GM06990 (cell line): Measurements from ENCODE around the gene GTF2B.

Experiments used
- DNase-seq: peaks from one replicate; pipeline ENCODE4 v3.0.0-alpha.2; 2011; ENCODE audit not compliant: insufficient read length; ENCODE audit errors: extremely low read depth
- H3K27me3 ChIP-seq: replicated peaks from 2 replicates; pipeline ENCODE4 v1.6.0; 2011; ENCODE audit warnings: low read length; ENCODE audit not compliant: control insufficient read depth, insufficient read depth
- H3K36me3 ChIP-seq: 2 replicates; pipeline ENCODE4 v1.5.1; 2011; ENCODE audit warnings: low read length; ENCODE audit not compliant: control insufficient read depth, insufficient read depth
- H3K4me3 ChIP-seq: replicated peaks from 2 replicates; pipeline ENCODE4 v1.5.1; 2011; ENCODE audit warnings: low read depth, mild to moderate bottlenecking, control low read depth, low read length
- TF ChIP-seq, protein P1 (sequence below): IDR thresholded peaks from 2 replicates; pipeline ENCODE4 v1.5.1; 2011; ENCODE audit warnings: low read length, control low read depth, mild to moderate bottlenecking, inconsistent platforms; ENCODE audit not compliant: insufficient read depth, poor library complexity, severe bottlenecking

The GTF2B gene

DNA sequence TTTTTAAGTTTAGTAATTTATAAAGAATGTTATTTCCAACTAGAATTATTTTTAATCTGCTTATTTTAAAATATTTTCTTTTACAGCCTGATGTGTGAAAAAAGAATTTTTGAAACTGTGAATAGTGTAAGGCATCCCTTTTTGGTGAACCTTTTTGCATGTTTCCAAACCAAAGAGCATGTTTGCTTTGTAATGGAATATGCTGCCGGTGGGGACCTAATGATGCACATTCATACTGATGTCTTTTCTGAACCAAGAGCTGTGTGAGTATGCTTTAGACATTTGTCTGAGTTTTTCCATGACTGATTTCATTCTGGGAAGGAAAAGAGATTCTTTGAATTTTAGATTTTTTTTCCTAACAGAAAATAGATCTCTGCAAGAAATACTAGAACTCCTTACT is 77.9 kb downstream of the GTF2B start:
- H3K36me3 ChIP-seq: peaks cover 3% of the 10 kb centered on the region
- TF ChIP-seq, protein P1, sequence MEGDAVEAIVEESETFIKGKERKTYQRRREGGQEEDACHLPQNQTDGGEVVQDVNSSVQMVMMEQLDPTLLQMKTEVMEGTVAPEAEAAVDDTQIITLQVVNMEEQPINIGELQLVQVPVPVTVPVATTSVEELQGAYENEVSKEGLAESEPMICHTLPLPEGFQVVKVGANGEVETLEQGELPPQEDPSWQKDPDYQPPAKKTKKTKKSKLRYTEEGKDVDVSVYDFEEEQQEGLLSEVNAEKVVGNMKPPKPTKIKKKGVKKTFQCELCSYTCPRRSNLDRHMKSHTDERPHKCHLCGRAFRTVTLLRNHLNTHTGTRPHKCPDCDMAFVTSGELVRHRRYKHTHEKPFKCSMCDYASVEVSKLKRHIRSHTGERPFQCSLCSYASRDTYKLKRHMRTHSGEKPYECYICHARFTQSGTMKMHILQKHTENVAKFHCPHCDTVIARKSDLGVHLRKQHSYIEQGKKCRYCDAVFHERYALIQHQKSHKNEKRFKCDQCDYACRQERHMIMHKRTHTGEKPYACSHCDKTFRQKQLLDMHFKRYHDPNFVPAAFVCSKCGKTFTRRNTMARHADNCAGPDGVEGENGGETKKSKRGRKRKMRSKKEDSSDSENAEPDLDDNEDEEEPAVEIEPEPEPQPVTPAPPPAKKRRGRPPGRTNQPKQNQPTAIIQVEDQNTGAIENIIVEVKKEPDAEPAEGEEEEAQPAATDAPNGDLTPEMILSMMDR: no peak
- DNase-seq: no peak
- H3K4me3 ChIP-seq: no peak overlapping the region
- no peaks in the 10 kb centered on the region for H3K27me3 ChIP-seq

DNA sequence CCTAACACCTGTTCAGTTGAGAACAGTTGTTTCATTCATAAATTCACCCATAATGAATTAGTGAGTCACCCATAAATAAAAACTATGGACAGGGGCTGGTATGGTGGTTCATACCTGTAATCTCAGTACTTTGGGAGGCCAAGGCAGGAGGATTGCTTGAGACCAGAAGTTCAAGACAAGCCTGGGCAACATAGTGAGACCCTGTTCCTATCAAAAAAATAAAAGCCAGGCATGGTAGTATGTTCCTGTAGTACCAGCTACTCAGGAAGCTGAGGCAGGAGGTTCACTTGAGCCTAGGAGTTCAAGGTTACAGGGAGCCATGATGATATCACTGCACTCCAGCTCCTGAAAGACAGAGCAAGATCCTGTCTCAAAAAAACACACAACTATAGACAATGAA is 79.0 kb downstream of the GTF2B start:
- TF ChIP-seq, protein P1: no peak
- Histone ChIP-seq H3K27me3 (no peaks in the 10 kb centered on the region), H3K36me3 (peaks cover 3% of the 10 kb centered on the region), H3K4me3 (no peak overlapping the region)
- no peak for DNase-seq

DNA sequence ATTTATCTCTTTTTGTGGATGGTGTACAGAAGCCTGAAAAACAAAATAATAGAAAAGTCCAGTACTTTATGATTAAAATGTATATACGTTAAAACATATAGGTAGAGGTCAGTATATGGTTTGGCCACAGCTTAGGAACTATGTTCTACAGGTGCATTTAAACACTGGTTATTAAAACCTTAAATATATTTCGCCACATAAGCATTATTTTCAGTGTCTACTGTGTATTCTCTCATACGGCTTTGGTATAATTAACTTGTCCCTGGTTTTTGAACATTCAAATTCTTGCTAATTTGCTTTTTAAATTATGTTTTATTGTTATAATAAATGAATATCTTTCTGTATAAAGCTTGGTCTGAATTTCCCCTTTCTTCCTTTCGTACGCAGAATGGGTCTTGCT is 87.9 kb downstream of the GTF2B start:
- Histone ChIP-seq H3K4me3 (no peak overlapping the region), H3K36me3 (peaks cover 7% of the 10 kb centered on the region), H3K27me3 (no peaks in the 10 kb centered on the region)
- TF ChIP-seq, protein P1: no peak
- DNase-seq: no peak

DNA sequence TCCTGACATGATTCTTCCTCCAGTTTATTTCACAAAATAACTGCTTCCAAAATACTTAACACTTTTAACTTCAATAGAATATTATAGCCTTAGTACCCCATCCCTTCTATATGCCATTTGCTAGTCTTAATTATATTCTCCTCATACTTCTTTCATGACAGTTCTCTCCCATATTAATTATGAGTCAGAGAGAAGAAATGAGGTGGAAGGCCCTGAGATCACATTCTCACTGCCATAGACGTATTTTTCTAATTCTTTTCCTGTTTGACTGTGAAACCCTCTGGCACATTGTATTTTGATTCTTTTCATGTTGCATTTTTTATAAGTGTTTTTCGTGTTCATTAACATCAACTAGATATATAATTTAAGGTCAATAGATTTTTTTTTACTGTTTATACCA is 88.4 kb downstream of the GTF2B start:
- DNase-seq: no peak
- TF ChIP-seq, protein P1: no peak
- Histone ChIP-seq H3K27me3 (no peaks in the 10 kb centered on the region), H3K36me3 (peaks cover 7% of the 10 kb centered on the region), H3K4me3 (no peak overlapping the region)
